Uterus (tissue), 4 donors: ENCODE data around the gene PRF1. TPM values are rescaled to one million over a fixed set of nuclear protein-coding genes. Genes with fewer than 3 reads are reported as not detected.

Experiments used
- DNase-seq, 2 donors: peaks; one replicate each; pipeline ENCODE4 v3.0.0-alpha.2; 2019 to 2020
- H3K27ac ChIP-seq, 2 donors: fragments of 200-600 bp; sonication (generic); 1 replicate in 1 of 2; 2 replicates in 1 of 2; pipeline ENCODE4 v1.5.1; 2016 to 2018
- H3K27me3 ChIP-seq, 2 donors: fragments of 200-600 bp; sonication (generic); one replicate each; pipeline ENCODE4 v1.5.1; 2018 to 2019; ENCODE audit warnings: control low read depth in 1 of 2
- H3K36me3 ChIP-seq, 2 donors: fragments of 200-600 bp; sonication (generic); one replicate each; pipeline ENCODE4 v1.5.1; 2019; ENCODE audit warnings: control low read depth in 1 of 2
- H3K4me1 ChIP-seq, 2 donors: fragments of 200-600 bp; sonication (generic); one replicate each; pipeline ENCODE4 v1.5.1; 2018 to 2019; ENCODE audit warnings: control low read depth in 1 of 2
- H3K4me3 ChIP-seq, 2 donors: fragments of 200-600 bp; sonication (generic); 1 replicate in 1 of 2; 2 replicates in 1 of 2; pipeline ENCODE4 v1.5.1; 2018 to 2019; ENCODE audit warnings: mild to moderate bottlenecking in 1 of 2
- H3K9me3 ChIP-seq, 2 donors: fragments of 200-600 bp; sonication (generic); one replicate each; pipeline ENCODE4 v1.5.1; 2019; ENCODE audit warnings: control low read depth in 1 of 2
- POLR2A ChIP-seq, 2 donors: fragments of 450-650 bp; IDR thresholded peaks; one replicate each; pipeline ENCODE4 v1.6.1; 2016; ENCODE audit warnings: antibody characterized with exemption in 2 of 2, mild to moderate bottlenecking in 1 of 2, moderate library complexity in 1 of 2
- intact Hi-C: fragments of 100-400 bp; cut with DNase I; formaldehyde crosslinking; loops from one replicate; pipeline ENCODE4 v1.15.1; 2023; ENCODE audit warnings: low total_unique reads
- total RNA-seq, 4 donors: library from RNA; depleted of rRNA in 3 of 4; stranded (reverse); fragments of >200 nt in 3 of 4; gene quantifications; one replicate each; pipeline versions ENCODE4 v1.1.0 to v1.2.4, GENCODE V29; 2014 to 2023
- TF ChIP-seq, protein P1 (sequence below), 4 experiments: fragments of 200-600 bp in 2 of 4; fragments of 450-650 bp in 2 of 4; sonication (generic) in 2 of 4; IDR thresholded peaks; one replicate each; pipeline ENCODE4 v1.5.1; 2016 to 2019; ENCODE audit warnings: antibody characterized with exemption in 4 of 4, mild to moderate bottlenecking in 2 of 4, moderate library complexity in 1 of 4
- donor health status: DM: yes; HTN: yes; CAD: no.

The PRF1 gene
- total RNA-seq, 4 donors from 2014 or later, result 0.51 to 8.7 (median 1.1) TPM; not detected in 1

GRCh38 chr10:70579234-70580002 is 23.1 kb downstream of the PRF1 start:
- intact Hi-C loops, result no loop called here
- TF ChIP-seq, protein P1, sequence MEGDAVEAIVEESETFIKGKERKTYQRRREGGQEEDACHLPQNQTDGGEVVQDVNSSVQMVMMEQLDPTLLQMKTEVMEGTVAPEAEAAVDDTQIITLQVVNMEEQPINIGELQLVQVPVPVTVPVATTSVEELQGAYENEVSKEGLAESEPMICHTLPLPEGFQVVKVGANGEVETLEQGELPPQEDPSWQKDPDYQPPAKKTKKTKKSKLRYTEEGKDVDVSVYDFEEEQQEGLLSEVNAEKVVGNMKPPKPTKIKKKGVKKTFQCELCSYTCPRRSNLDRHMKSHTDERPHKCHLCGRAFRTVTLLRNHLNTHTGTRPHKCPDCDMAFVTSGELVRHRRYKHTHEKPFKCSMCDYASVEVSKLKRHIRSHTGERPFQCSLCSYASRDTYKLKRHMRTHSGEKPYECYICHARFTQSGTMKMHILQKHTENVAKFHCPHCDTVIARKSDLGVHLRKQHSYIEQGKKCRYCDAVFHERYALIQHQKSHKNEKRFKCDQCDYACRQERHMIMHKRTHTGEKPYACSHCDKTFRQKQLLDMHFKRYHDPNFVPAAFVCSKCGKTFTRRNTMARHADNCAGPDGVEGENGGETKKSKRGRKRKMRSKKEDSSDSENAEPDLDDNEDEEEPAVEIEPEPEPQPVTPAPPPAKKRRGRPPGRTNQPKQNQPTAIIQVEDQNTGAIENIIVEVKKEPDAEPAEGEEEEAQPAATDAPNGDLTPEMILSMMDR (IDR thresholded peaks at IDR 0.05), result no peak
- TF ChIP-seq POLR2A (IDR thresholded peaks at IDR 0.05), result no peak
- no peak for DNase-seq

DNA sequence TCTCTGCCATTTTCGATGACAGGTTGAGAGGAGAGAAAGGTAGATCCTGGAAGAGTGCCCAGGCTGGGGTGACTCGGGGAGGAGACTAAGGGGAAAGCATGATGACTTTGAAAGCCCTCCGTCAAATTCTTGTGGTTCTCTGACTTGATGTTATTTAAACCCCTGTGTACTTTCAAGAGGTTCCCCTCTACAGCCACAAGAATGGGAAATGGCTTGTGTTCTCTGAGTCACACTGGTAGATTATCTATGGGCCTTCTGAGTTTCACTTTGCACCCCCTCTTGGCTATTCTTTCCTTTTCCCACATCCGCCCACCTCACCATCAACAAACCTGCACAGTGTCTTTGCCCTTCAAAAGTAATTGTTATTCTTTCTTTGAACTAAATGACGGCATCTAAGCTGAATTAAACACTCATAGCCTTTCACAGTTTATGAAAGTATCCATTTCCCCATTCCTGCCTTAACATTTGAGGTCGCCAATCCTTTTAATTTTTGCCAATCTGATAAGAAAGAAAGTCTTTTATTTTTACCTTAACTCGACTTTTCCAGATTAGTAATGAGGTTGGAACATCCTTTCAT is 24.1 kb downstream of the PRF1 start:
- intact Hi-C loops, result no loop called here
- H3K4me3 ChIP-seq, result no peak overlapping the region
- no peaks in the 10 kb centered on the region for H3K4me1 ChIP-seq
- DNase-seq, result no peak
- TF ChIP-seq, protein P1 (IDR thresholded peaks at IDR 0.05), result no peak
- no peak for TF ChIP-seq POLR2A (IDR thresholded peaks at IDR 0.05)
- H3K9me3 ChIP-seq, result no peaks in the 10 kb centered on the region
- no peak overlapping the region for H3K27ac ChIP-seq
- H3K36me3 ChIP-seq, result no peaks in the 10 kb centered on the region
- no peaks in the 10 kb centered on the region for H3K27me3 ChIP-seq

More at GRCh38 chr10:70579234-70580002, 23.1 kb downstream of the PRF1 start:
- Histone ChIP-seq H3K4me1 (no peaks in the 10 kb centered on the region), H3K9me3 (no peaks in the 10 kb centered on the region), H3K27ac (no peak overlapping the region), H3K4me3 (no peak overlapping the region), H3K36me3 (no peaks in the 10 kb centered on the region), H3K27me3 (no peaks in the 10 kb centered on the region)

- no peak for DNase-seq
- no peak overlapping the region for H3K4me3 ChIP-seq
- H3K27ac ChIP-seq, result no peak overlapping the region
Measured at GRCh38 chr10:70576803-70577517, 25.6 kb downstream of the PRF1 start.

DNA sequence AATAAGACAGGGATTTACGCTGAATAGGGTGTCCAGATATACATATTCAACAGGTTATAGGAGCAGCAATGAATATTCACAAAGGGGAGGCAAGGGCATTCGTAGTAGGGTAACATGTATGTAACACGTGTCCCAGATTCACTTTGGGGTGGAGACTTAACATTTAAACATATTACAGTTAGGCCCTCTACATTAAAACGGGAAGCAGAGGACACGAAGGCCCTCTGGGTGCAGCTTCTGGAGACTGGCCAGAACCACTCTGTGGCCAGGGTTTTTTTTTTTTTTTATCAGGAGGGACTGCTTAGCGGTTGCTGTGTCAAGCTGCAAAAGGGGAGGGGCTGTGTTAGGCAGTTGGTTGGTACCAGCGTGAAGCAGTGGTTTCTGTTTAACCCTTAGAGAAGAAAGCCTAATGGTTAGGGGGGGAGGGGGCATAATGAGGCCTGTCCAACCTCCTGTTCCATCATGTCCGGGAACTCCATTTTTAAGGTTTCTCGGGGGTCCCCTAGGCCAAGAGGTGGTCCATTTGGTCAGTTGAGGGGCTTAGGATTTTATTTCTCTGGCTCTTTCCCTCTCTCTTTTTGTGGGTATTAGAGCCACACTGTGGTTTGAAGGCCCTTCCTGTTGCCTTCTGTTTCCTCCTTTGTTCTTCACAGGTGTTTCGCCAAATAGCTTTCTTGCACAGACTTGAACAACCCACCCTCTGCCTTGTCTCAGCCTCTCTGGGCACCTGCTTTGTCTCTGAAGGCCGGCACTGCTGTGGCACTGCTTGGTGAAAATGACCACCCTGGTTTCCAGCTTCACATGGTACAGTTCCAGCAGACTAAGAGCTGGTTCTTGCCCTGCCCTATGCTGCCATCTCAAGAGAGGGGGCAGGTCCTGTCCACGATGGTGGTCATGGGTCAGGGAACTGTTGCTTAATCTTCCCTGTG is 26.4 kb downstream of the PRF1 start:
- TF ChIP-seq, protein P1 (IDR thresholded peaks at IDR 0.05), result no peak
- no peak for TF ChIP-seq POLR2A (IDR thresholded peaks at IDR 0.05)
- DNase-seq, result no peak
- no peaks in the 10 kb centered on the region for H3K9me3 ChIP-seq
- no peak overlapping the region for H3K27ac ChIP-seq
- no peaks in the 10 kb centered on the region for H3K4me1 ChIP-seq
- H3K27me3 ChIP-seq, result no peaks in the 10 kb centered on the region
- H3K4me3 ChIP-seq, result no peak overlapping the region
- no peaks in the 10 kb centered on the region for H3K36me3 ChIP-seq
- intact Hi-C loops, result no loop called here

More at GRCh38 chr10:70576803-70577517, 25.6 kb downstream of the PRF1 start:
- intact Hi-C loops, result no loop called here
- H3K36me3 ChIP-seq, result no peaks in the 10 kb centered on the region
- H3K27me3 ChIP-seq, result no peaks in the 10 kb centered on the region
- no peaks in the 10 kb centered on the region for H3K9me3 ChIP-seq
- no peaks in the 10 kb centered on the region for H3K4me1 ChIP-seq
- no peak for TF ChIP-seq POLR2A (IDR thresholded peaks at IDR 0.05)
- TF ChIP-seq, protein P1 (IDR thresholded peaks at IDR 0.05), result no peak
